Measurements from ENCODE around the gene PRPF8. TPM values are rescaled to one million over a fixed set of nuclear protein-coding genes. Genes with fewer than 3 reads are reported as not detected.
A peak's percentile ranks its signal among the peaks of the same experiment; 100 is the strongest.

PRPF8 gene
- total RNA-seq: 136 TPM
- long read RNA-seq, full-length matches to known transcripts: 17 of 78 reads
- long read RNA-seq, partial matches to known transcripts: 54 of 78 reads
- long read RNA-seq, other reads (novel, unspliced or antisense): 7 of 78 reads

- H3K36me3 ChIP-seq: peaks cover 41% of the 10 kb centered on the region
- H3K4me3 ChIP-seq: peak within 1 kb of the TSS; percentile 83
- H3K27me3 ChIP-seq (ENCODE audit: low read depth): no peaks in the 10 kb centered on the region
- H3K27ac ChIP-seq (replicated peaks): peak within 1 kb of the TSS; percentile 91
- TF ChIP-seq, protein P1, sequence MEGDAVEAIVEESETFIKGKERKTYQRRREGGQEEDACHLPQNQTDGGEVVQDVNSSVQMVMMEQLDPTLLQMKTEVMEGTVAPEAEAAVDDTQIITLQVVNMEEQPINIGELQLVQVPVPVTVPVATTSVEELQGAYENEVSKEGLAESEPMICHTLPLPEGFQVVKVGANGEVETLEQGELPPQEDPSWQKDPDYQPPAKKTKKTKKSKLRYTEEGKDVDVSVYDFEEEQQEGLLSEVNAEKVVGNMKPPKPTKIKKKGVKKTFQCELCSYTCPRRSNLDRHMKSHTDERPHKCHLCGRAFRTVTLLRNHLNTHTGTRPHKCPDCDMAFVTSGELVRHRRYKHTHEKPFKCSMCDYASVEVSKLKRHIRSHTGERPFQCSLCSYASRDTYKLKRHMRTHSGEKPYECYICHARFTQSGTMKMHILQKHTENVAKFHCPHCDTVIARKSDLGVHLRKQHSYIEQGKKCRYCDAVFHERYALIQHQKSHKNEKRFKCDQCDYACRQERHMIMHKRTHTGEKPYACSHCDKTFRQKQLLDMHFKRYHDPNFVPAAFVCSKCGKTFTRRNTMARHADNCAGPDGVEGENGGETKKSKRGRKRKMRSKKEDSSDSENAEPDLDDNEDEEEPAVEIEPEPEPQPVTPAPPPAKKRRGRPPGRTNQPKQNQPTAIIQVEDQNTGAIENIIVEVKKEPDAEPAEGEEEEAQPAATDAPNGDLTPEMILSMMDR (IDR thresholded peaks at IDR 0.05; ENCODE audit: borderline replicate concordance): peak; percentile 9
- intact Hi-C loops (cut with micrococcal nuclease): no loop called here
- peaks cover 35% of the 10 kb centered on the region for H3K4me1 ChIP-seq
- DNase-seq: peak; percentile 97
- no peaks in the 10 kb centered on the region for H3K9me3 ChIP-seq (replicated peaks)
Measured at GRCh38 chr17:1684378-1685189, at the start of gene PRPF8. Gene PRPF8 (minus strand): TSS chr17:1684867. CDS start chr17:1684571, 296 bp downstream.

GRCh38 chr17:1733759-1734158 is 49.1 kb upstream of the PRPF8 start:
- Histone ChIP-seq H3K9me3 (replicated peaks) (no peaks in the 10 kb centered on the region), H3K4me1 (peaks cover 49% of the 10 kb centered on the region), H3K36me3 (peaks cover 62% of the 10 kb centered on the region), H3K27ac (replicated peaks) (no peak overlapping the region), H3K27me3 (ENCODE audit: low read depth) (no peaks in the 10 kb centered on the region), H3K4me3 (no peak overlapping the region)
- no peak for DNase-seq
- intact Hi-C loops (cut with micrococcal nuclease): no loop called here
- TF ChIP-seq, protein P1 (IDR thresholded peaks at IDR 0.05; ENCODE audit: borderline replicate concordance): no peak

- Histone ChIP-seq H3K27me3 (ENCODE audit: low read depth) (no peaks in the 10 kb centered on the region), H3K27ac (replicated peaks) (no peak overlapping the region), H3K4me3 (no peak overlapping the region), H3K9me3 (replicated peaks) (no peaks in the 10 kb centered on the region), H3K36me3 (peaks cover 64% of the 10 kb centered on the region), H3K4me1 (peaks cover 55% of the 10 kb centered on the region)
- intact Hi-C loops (cut with micrococcal nuclease): no loop called here
- no peak for DNase-seq
- TF ChIP-seq, protein P1 (IDR thresholded peaks at IDR 0.05; ENCODE audit: borderline replicate concordance): no peak
Measured at GRCh38 chr17:1732833-1733321, 48.2 kb upstream of the PRPF8 start.

DNA sequence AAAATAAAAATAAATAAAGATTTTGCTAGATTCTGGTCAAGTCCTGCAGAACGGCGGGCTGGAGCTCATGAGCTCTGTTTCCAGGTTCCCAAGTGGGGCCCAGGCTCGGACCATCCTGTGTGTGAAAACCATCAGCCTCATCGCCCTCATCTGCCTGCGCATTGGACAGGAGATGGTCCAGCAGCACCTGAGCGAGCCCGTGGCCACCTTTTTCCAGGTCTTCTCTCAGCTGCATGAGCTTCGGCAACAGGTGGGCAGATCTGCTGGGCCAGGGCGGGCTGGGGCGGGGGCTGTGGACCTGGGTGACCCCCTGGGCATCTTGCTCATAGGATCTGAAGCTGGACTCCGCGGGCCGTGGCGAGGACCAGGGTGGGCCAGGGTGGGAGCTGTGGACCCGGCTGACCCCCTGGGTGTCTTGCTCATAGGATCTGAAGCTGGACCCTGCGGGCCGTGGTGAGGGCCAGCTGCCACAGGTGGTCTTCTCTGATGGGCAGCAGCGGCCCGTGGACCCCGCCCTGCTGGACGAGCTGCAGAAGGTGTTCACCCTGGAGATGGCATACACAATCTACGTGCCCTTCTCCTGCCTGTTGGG is 47.7 kb upstream of the PRPF8 start:
- intact Hi-C loops (cut with micrococcal nuclease): no loop called here
- TF ChIP-seq, protein P1 (IDR thresholded peaks at IDR 0.05; ENCODE audit: borderline replicate concordance): no peak
- Histone ChIP-seq H3K4me3 (no peak overlapping the region), H3K36me3 (peaks cover 64% of the 10 kb centered on the region), H3K4me1 (peaks cover 55% of the 10 kb centered on the region), H3K9me3 (replicated peaks) (no peaks in the 10 kb centered on the region), H3K27ac (replicated peaks) (no peak overlapping the region), H3K27me3 (ENCODE audit: low read depth) (no peaks in the 10 kb centered on the region)
- no peak for DNase-seq

- Histone ChIP-seq H3K27ac (replicated peaks) (peak overlapping the region; percentile 86), H3K36me3 (peaks cover 73% of the 10 kb centered on the region), H3K4me3 (peak overlapping the region; percentile 47), H3K4me1 (peaks cover 54% of the 10 kb centered on the region), H3K9me3 (replicated peaks) (no peaks in the 10 kb centered on the region), H3K27me3 (ENCODE audit: low read depth) (no peaks in the 10 kb centered on the region)
- DNase-seq: no peak
- intact Hi-C loops (cut with micrococcal nuclease): no loop called here
- TF ChIP-seq, protein P1 (IDR thresholded peaks at IDR 0.05; ENCODE audit: borderline replicate concordance): no peak
Measured at GRCh38 chr17:1731194-1731506, 46.5 kb upstream of the PRPF8 start.

Measured in left ventricle myocardium inferior (tissue), 1 donor.